RPMI7951 (cell line): Measurements from ENCODE around the gene SLC25A10. TPM values are rescaled to one million over a fixed set of nuclear protein-coding genes. Genes with fewer than 3 reads are reported as not detected.

Source experiments
- total RNA-seq: library from RNA; depleted of rRNA; stranded (reverse); fragments of >200 nt; shearing (Covaris generic); gene quantifications from 2 replicates; pipeline ENCODE4 v1.2.3, GENCODE V29; 2014; rRNA removed

SLC25A10 gene
- total RNA-seq, 1 experiment from 2014 or later: 53.0 TPM

Other genes with a start within 250 kb of the SLC25A10 start
- 1,818 and 2,136 TPM in 2 replicates for gene ACTG1, start 199.5 kb upstream of the SLC25A10 start, total RNA-seq
- gene FSCN2, start 183.9 kb upstream of the SLC25A10 start, total RNA-seq: not detected in 2 replicates
- gene FAAP100, start 159.9 kb upstream of the SLC25A10 start, total RNA-seq: 8.2 and 13.0 TPM in 2 replicates
- gene NPLOC4, start 75.2 kb upstream of the SLC25A10 start, total RNA-seq: 26.9 and 30.8 TPM in 2 replicates
- gene TSPAN10, start 75.1 kb upstream of the SLC25A10 start, total RNA-seq: 1.3 and 2.1 TPM in 2 replicates
- 0.29 TPM in 1 of 2 replicates, not detected in the other for gene PDE6G, start 55.7 kb upstream of the SLC25A10 start, total RNA-seq
- 36.5 and 54.0 TPM in 2 replicates for gene OXLD1, start 45.7 kb upstream of the SLC25A10 start, total RNA-seq
- gene CCDC137, start 45.5 kb upstream of the SLC25A10 start, total RNA-seq: 7.7 and 14.1 TPM in 2 replicates
- 28.6 and 30.9 TPM in 2 replicates for gene ARL16, start 28.5 kb upstream of the SLC25A10 start, total RNA-seq
- 42.4 and 47.5 TPM in 2 replicates for gene HGS, start 28.3 kb upstream of the SLC25A10 start, total RNA-seq
- 12.6 and 13.0 TPM in 2 replicates for gene MRPL12, start 8.9 kb upstream of the SLC25A10 start, total RNA-seq
- gene GCGR, start 91.9 kb downstream of the SLC25A10 start, total RNA-seq: not detected in 2 replicates
- gene MCRIP1, start 121.0 kb downstream of the SLC25A10 start, total RNA-seq: 34.1 and 48.1 TPM in 2 replicates
- not detected in 2 replicates for gene PPP1R27, start 122.8 kb downstream of the SLC25A10 start, total RNA-seq
- gene P4HB, start 148.3 kb downstream of the SLC25A10 start, total RNA-seq: 666 and 757 TPM in 2 replicates
- gene ARHGDIA, start 159.1 kb downstream of the SLC25A10 start, total RNA-seq: 137 and 170 TPM in 2 replicates
- 159 and 274 TPM in 2 replicates for gene ALYREF, start 179.3 kb downstream of the SLC25A10 start, total RNA-seq
- 241 and 342 TPM in 2 replicates for gene ANAPC11, start 179.4 kb downstream of the SLC25A10 start, total RNA-seq
- 3.7 and 3.9 TPM in 2 replicates for gene NPB, start 190.0 kb downstream of the SLC25A10 start, total RNA-seq
- 39.7 and 45.7 TPM in 2 replicates for gene PCYT2, start 199.1 kb downstream of the SLC25A10 start, total RNA-seq
- 10.0 and 10.1 TPM in 2 replicates for gene SIRT7, start 205.9 kb downstream of the SLC25A10 start, total RNA-seq
- 10.1 TPM in 2 replicates for gene MAFG, start 215.5 kb downstream of the SLC25A10 start, total RNA-seq
- 36.4 and 53.4 TPM in 2 replicates for gene PYCR1, start 225.0 kb downstream of the SLC25A10 start, total RNA-seq
- not detected in 2 replicates for gene MYADML2, start 234.9 kb downstream of the SLC25A10 start, total RNA-seq
- 0.24 TPM in 1 of 2 replicates, not detected in the other for gene NOTUM, start 248.9 kb downstream of the SLC25A10 start, total RNA-seq